SIG-M5 (cell line): Measurements from ENCODE around the gene UBE4B.
"Not testable (repeated sequence)": the region's sequence is repeated elsewhere in the genome, so short reads cannot be mapped to it uniquely, and the experiment has no call there.

Experiments used
- DNase-seq: peaks from one replicate; lab custom pipeline; 2025; lab: John Stamatoyannopoulos, UW

The UBE4B gene

DNA sequence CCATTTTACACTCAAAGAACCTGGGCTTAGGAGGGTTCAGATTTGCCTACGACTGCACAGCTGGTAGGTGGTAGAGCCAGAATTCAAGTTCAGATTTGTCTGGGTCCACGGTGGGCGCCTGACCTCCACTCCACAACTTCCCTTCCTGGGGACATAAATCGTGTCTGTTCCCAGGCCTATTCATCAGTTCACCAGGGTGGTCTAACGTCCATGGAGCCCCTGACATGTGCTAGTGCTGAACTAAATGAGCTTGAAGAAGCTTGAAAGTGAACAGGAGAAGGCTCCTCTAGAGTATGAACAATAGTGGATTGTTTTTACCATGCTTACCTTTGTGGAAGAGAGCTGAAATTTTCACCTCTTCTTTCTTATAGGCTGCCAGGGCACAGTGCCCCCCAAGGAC, 145.1 kb downstream of the UBE4B start:
- DNase-seq: no peak

DNA sequence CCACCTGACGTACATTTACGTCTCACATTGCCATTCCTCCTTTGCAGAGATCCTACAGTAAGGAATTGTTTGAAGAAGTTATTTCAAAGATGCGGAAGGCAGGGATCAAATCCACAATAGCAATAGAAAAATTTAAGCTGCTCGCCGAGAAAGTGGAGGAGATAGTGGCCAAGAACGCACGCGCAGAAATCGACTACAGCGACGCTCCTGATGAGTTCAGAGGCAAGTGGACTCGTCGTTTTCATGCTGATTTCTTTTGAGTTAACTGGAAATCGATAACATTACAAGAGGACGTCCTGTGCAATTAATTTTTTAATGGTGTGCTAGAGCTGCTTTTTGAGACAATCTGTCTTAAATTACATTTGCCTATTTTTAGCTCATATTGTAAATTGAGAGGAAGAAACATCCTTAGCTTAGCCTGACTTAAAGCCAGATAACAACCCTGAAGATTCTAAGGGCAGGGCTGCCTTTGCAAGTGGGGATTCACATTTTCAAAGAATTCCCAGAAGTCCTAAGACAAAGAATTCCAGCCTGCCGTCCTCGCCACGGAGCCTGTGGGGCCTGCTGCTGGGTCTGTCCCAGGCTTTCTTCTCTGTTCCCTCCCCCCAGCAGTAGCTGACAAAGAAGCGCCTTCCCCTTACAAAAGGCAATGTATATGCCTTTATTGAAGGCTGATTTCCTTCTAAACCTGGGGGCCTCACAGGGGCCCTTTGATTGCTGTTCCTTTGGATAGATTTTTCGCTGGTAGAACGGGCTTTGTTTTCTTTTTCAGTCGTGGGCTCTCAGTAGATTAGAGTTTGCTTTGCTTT, 146.0 kb downstream of the UBE4B start:
- no peak for DNase-seq

DNA sequence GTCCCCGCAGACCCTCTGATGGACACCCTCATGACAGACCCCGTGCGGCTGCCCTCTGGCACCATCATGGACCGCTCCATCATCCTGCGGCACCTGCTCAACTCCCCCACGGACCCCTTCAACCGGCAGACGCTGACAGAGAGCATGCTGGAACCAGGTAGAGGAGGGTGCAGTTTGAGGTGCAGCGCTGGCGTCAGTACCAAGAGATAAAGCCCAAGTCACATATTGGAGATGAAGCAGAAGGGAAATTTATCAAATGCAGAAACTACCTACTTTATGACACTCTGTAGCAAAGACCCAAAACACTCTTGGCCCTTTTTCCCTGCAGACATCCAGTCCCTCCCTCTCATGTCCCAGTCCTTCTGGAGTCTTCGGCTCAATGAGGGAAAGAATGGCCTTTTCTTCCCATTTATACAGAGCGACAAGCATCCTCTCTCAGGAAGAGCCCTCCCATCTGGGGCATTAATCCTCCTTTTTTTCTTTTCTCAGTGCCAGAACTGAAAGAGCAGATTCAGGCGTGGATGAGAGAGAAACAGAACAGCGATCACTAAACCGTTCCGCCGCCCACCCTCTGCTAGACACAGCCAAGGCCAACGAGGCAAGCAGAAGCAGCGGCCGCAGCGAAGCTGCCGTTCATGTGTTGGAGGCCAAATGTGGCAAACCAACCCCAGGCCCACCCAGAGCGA, 146.8 kb downstream of the UBE4B start:
- no peak for DNase-seq

DNA sequence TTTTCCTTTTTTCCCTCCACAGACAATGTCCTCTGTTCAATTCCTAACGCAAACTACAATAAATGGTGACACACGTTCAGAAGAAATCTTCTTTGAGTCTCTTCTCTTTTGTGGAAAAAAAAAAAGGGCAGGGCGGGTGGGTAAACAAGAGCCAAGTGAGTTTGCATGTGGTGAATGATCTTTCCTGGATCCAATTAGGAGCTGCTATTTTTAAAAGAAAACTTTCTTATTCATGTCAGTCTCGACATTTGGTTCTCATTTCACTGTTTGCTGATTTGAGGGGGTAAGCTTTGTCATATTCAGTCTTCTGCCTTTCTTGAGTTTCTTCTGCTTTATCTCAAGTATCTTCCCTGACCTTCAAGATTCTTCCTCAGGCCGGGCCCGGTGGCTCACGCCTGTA, 148.4 kb downstream of the UBE4B start:
- no peak for DNase-seq

DNA sequence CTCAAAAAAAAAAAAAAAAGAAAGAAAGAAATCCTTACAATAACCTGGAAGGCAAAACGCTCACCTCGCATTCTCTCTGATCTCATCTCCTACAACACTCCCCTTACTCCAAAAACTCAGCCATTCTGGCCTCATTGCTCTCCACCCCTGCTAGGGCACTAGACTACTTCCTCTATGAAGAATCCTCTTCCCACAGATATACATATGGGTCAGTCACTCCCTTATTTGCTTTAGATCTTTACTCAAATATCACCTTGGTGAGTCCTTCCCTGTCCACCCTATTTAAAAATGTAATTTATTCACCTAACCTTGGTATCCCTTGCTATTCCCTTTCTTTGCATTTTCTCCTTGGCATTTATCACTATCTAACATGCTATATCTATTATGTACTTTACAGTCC, 153.0 kb downstream of the UBE4B start:
- no peak for DNase-seq

DNA sequence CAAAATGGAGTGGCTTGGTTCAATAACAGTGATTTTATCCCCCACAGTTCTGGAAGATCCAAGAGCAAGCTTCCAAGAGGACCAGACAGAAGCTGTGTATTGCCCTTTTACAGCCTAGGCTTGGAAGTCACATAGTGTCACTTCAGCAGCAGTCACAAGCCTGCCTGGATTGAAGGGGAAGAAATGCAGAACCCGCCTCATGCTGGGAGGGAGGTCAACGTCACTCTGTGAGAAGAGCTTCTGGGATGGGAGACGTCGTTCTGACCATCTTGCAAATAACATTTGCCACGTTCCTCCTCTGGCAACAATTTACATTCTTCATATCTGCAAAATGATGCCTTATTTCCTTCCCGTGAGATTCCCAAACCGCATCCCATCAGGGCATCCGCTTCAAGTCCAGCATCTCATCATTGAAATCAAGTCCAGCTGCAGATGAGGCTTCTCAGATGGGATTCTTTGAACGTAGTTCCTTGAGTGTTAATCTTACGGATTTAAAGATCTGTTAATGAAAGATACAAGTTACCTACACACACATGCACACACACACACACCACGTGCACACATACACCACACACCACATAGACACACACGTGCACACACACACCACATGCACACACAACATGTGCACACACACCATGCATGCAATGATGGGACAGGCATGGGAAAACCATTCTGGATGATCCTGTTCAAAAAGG, 153.7 kb downstream of the UBE4B start:
- DNase-seq: no peak

DNA sequence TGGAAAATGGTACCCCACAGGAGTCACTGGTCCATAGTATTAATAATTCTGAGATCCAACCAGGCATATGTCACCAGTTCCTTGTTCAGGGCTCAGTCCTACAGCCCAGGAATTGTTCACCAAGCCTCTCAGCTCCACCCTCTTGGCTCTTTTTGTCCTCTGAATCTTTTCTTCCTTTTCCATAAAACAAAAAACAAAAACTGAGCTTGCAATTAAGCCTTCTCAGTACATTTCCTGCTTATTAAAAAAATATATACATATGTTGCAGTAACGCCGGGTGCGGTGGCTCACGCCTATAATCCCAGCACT, 154.2 kb downstream of the UBE4B start:
- no peak for DNase-seq

DNA sequence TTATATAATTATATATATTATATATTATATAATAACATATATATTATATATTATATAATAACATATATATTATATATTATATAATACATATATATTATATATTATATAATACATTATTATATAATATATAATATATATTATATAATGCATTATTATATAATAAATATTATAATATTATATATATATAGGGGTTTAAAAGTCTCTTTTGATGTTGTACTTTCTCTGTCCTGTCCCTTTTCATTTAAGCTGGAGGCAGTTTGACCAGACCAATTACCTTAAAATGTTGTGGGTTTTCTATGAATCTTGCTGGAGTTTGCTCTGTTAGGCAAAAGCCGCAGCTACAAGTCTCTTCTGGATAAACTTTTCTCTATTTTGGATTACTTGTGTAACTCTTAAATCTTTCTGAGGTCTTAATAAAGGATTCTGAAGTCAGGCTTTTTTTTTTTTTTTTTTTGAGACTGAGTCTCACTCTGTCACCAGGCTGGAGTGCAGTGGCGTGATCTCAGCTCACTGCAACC, 155.4 kb downstream of the UBE4B start:
- DNase-seq: no peak

DNA sequence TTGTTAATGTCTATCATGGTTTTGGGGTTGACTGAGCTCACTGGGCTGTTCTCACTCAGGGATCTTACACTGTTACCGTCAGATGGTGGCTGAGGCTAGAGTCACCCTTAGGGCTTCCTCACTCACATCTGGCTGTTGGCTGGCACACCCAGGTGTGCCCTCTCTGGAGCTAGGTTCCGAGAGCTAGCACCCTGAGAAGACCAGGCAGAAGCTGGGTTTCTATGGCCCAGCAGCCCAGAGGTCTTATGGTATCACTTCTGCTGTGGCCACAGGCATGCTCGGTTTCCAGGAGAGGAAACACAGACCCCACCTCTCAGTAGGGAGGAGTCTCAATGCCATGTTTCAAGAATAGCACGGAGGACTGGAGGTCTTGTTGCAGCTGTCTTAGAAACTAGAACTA, 156.9 kb downstream of the UBE4B start:
- DNase-seq: peak; percentile 11

DNA sequence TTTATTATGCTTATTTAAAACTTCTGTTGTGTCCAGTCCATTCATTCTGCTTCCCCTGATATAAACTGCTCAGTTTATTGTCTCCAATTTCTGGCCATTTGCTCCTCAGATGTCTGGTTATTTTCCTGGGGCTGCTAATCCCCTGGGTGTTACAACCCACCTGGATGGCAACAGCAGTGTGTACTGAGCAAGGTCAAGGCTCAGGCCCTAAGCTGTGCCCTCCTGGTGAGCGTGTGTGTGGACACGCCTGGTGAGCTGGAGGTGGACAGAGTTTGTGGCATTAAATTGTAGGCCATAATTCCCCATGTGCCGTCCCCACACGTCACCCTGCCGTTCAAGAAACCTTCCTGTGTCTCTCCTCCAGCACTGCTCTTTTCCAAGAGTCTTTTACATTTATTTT, 159.5 kb downstream of the UBE4B start:
- DNase-seq: no peak

DNA sequence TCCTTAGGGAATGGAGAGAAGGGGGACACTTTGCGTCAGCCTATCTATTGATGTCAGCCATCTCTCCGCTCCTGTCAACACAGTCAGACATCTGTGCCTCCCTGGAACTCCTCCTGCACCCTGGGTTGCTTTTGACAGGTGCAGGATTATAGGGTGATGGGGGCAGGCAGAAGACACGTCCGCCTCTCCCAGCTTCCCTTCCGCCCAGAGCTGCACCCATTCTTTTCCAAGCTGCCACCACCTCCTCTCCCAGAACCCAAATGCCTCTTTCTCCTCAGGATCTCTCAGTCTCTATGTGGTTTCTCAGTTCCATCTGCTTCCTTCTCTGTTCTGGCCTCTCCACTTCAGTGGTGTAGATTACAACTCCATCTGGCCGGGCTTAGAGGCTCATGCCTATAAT, 160.5 kb downstream of the UBE4B start:
- DNase-seq: no peak

DNA sequence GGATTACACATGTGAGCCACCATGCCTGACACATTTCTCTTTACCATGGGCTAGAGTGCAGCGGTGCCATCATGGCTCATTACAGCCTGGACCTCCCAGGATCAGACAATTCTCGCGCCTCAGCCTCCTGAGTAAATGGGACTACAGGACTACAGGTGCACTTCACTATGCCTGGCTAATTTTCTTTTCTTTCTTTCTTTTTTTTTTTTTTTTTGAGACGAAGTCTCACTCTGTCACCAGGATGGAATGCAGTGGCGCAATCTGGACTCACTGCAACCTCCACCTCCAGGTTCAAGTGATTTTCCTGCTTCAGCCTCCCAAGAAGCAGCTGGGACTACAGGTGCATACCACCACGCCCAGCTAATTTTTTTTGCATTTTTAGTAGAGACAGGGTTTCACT, 162.8 kb downstream of the UBE4B start:
- DNase-seq: no peak

DNA sequence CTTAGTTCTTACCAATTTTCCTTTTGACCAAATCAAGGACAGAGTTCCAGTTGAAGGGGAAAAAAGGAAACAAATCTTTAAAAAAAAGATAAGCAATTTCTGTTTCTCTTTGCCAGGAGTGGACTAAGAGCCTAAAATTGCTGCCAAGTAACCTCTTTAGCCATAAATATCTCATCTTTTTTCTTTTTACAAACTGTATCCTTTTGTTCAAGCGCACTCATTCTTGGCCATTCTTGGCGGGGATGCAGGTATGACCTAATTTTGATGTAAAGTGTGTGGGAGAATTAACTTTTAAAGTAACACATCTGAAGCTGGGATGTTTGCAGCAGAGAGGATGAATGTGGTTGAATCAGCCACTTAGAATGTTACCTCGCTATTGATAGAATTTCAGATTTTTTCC, 164.2 kb downstream of the UBE4B start:
- no peak for DNase-seq

DNA sequence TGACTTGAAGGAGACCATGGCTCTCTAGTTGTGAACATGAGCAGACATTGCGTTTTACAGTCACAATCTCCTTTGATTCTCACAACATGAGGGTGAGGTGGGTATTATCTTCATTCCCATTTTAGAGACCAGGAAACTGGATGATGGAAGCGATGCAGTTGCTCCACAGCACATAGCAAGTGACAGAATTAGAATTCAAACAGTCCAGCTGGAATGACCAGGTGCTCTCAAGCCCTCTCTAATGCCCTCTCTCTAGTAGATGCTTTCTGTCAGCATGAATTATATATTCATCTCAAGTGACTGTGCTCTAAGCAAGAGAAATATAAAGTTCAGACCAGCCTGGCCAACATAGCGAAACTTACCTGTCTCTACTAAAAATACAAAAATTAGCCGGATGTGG, 167.9 kb downstream of the UBE4B start:
- DNase-seq: no peak

DNA sequence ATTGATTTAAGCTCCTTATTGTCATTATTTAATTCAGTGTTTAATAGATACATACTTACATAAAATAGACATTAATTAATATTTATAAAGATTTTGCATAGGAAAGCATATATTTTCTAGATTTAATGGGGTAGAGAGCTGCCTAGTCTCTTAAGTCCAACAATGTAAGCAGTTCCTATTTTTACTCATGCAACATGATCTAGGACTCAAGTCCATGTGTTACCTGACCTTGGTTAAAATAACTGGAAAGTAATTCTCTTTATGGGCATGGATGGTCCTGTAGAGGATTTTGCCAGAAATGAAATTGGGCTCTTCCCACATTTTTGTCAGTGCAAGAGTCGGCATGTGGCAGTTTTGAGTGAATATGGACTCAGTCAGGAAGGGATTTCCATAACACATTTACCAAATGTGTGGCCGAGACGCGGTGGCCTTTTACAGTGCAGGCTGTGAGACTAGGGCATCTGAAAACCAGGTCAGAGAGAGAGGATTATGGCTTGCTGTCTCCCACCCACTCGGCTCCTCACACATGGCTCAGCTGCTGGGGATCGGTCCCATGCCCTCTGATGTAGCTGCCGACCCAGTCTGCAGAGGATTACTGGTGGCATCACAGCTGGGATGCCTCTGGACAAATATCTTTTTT, 171.4 kb downstream of the UBE4B start:
- DNase-seq: no peak

DNA sequence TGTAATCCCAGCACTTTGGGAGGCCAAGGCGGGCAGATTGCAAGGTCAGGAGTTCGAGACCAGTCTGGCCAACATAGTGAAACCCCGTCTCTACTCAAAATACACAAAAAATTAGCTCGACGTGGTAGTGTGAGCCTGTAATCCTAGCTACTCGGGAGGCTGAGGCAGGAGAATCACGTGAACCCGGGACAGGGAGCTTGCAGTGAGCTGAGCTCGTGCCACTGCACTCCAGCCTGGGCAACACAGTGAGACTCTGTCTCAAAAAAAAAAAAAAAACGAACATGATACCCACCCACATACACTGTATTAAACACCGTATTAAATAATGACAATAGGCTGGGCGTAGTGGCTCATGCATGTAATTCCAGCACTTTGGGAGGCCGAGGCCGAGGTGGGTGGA, 172.4 kb downstream of the UBE4B start:
- not testable (repeated sequence) for DNase-seq

DNA sequence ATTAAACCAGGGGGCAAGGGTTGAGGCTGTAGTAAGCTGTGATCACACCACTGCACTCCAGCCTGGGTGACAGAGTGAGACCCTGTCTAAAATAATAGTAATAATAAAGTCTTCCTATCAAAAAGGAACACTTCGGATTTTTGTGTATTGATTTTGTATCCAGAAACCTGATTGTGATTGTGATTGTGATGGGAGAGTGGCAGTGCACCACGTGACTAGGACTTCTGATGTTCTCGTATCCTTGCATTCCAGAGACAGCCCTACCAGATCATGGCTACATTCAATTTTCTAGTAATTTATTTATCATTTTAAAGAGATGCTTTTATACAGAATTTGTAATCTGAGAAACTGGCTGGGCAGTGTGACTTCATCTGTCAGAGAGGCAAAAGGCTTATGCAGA, 175.1 kb downstream of the UBE4B start:
- DNase-seq: no peak

DNA sequence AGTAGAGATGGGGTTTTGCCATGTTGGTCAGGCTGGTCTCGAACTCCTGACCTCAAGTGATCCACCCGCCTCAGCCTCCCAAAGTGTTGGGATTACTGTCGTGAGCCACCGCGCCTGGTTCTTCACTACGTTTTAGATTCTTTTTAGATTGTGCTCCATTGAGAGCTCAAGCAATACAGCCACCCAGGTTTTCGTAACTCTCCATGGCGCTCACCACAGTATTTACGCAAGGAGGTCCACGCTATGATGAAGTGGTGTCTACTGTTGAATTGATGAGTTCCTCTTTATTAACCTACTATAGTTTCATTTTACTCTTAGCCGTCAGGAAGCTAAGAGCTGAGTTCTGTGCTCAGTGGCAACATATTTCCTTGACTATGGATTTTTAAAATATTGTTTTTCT, 175.8 kb downstream of the UBE4B start:
- DNase-seq: peak; percentile 63

DNA sequence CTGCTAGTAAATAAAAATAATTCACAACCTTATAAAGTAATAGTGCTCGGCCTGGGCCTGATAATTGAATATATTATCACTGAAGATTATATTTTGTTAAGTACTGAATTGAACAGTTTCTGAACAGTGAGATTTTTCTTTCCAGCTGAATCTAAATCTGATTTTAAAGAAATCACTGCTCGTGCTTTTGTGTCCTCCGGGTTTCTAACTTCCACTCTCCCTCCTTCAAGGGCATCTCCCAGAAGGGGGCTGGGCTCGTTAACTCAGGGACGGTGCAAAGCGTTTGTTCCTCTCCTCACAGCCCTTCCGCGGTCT, 176.8 kb downstream of the UBE4B start:
- DNase-seq: no peak

DNA sequence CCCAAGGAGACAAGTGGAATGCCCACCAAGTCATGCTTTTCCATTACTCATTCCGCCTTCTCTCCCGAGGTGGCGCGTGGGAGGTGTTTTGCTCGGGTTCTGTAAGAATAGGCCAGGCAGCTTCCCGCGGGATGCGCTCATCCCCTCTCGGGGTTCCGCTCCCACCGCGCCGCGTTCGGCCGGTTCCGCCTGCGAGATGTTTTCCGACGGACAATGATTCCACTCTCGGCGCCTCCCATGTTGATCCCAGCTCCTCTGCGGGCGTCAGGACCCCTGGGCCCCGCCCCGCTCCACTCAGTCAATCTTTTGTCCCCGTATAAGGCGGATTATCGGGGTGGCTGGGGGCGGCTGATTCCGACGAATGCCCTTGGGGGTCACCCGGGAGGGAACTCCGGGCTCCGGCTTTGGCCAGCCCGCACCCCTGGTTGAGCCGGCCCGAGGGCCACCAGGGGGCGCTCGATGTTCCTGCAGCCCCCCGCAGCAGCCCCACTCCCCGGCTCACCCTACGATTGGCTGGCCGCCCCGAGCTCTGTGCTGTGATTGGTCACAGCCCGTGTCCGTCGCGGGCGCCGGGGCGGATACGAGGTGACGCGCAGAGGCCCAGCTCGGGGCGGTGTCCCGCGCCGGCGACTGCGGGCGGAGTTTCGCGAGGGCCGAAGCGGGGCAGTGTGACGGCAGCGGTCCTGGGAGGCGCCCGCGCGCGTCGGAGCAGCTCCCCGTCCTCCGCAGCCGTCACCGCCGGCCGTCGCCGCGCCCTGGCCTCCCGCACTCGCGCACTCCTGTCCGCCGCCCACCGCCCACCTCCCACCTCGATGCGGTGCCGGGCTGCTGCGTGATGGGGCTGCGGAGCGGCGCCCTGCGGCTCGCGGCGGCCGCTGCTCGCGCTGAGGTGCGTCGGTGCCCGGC, 177.4 kb downstream of the UBE4B start, which contains the start of gene KIF1B:
Gene KIF1B, plus strand, starts transcription at position 666 of the 906 bp plus-strand sequence. CDS start 21,759 bp downstream, outside the sequence.
- peak; percentile 18 for DNase-seq
